GM21619 (cell line): Measurements from ENCODE around the gene MRPL55.

Source experiments
- ATAC-seq: cut with Tn5 transposase; IDR thresholded peaks from one replicate; pipeline ENCODE4 v1.9.1; 2021; ENCODE audit not compliant: unreplicated experiment

The MRPL55 gene

GRCh38 chr1:228087771-228088251, 21.3 kb downstream of the MRPL55 start:
- ATAC-seq: no peak

GRCh38 chr1:228085287-228085951, 23.7 kb downstream of the MRPL55 start:
- no peak for ATAC-seq

- ATAC-seq: no peak
Observed at GRCh38 chr1:228084797-228085196, 24.3 kb downstream of the MRPL55 start.

- no peak for ATAC-seq
Observed at GRCh38 chr1:228084325-228084724, 24.8 kb downstream of the MRPL55 start.

GRCh38 chr1:228083871-228084278, 25.2 kb downstream of the MRPL55 start:
- no peak for ATAC-seq

- ATAC-seq: peak; percentile 17
Observed at GRCh38 chr1:228082918-228083870, 25.9 kb downstream of the MRPL55 start.

- ATAC-seq: peak; percentile 67
Observed at GRCh38 chr1:228082214-228082917, 26.7 kb downstream of the MRPL55 start, which contains the start of gene ARF1. TSS of gene ARF1 (plus strand) at chr1:228082708. CDS start at chr1:228097115, 14,407 bp downstream.

- ATAC-seq: peak; percentile 8
Observed at GRCh38 chr1:228081578-228082213, 27.4 kb downstream of the MRPL55 start.

GRCh38 chr1:228081144-228081543, 28.0 kb downstream of the MRPL55 start:
- ATAC-seq: no peak

GRCh38 chr1:228079601-228080263, 29.4 kb downstream of the MRPL55 start:
- ATAC-seq: no peak

GRCh38 chr1:228079013-228079412, 30.1 kb downstream of the MRPL55 start:
- no peak for ATAC-seq

GRCh38 chr1:228077565-228078330, 31.4 kb downstream of the MRPL55 start:
- ATAC-seq: no peak

- ATAC-seq: no peak
Observed at GRCh38 chr1:228076796-228077430, 32.2 kb downstream of the MRPL55 start.

GRCh38 chr1:228075801-228076271, 33.3 kb downstream of the MRPL55 start:
- ATAC-seq: no peak

GRCh38 chr1:228074954-228075730, 34.0 kb downstream of the MRPL55 start:
- no peak for ATAC-seq

- ATAC-seq: no peak
Observed at GRCh38 chr1:228073857-228074545, 35.1 kb downstream of the MRPL55 start.

GRCh38 chr1:228073061-228073856, 35.8 kb downstream of the MRPL55 start:
- no peak for ATAC-seq
